ENCODE results near the gene PLXNA2. TPM values are rescaled to one million over a fixed set of nuclear protein-coding genes. Genes with fewer than 3 reads are reported as not detected.
A peak's percentile ranks its signal among the peaks of the same experiment; 100 is the strongest.

The PLXNA2 gene
- total RNA-seq, 1 donor from 2014 or later: 14.1 TPM

DNA sequence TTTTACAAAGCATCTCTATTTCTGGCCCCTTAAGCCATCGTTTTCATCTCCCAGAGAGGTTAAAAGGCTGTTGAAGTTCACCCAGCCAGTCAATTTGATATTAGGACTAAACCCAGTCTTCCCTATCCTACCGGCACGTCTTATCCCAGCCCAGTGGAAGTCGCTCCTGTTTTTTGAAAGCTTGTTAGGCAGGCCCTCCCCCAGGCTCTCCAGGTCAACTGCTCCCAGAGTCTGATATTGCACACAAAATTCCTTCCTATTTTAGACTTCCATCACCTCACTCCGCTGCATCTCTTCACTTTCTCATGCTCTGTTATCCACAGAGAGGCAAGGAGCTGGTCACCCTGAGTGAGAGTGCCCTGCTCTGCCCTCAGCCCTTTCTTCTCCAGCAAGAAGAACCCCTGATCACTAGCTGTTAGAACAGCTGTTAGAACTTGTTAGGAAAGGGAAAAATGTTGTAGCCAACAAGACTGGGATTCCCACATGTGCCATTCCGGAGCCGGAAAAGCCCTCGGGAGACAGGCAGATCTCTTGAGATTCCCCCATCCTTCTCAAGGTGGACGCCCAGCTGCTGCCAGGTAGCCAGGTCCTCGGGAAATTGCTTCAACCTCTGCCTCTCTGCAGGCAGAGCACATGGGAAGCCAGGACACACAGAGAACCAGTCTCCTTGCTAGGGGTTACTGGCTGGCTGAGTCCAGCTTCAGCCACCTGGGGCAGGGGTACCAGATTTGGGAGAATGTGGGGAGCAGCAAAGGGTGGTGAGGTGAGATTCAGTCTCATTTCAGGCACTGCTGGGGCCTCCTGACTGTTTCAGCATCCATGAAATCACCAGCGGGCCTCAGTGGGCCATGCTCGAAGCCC is 25.7 kb downstream of the PLXNA2 start:
- Histone ChIP-seq H3K4me3 (ENCODE audit: low read length in 3 of 3) (no peak overlapping the region), H3K9me3 (ENCODE audit: control insufficient read depth in 3 of 3, low read length in 3 of 3) (no peaks in the 10 kb centered on the region), H3K9ac (ENCODE audit: low read depth in 1 of 3, low read length in 3 of 3) (peak overlapping the region; percentile 28 to 74 (median 60)), H3K4me1 (ENCODE audit: control insufficient read depth in 3 of 3, insufficient read depth in 3 of 3, low read length in 3 of 3) (peaks cover 69 to 76% (median 71%) of the 10 kb centered on the region in 3 donors), H3K27ac (ENCODE audit: low read depth, low read length) (peak overlapping the region; percentile 82), H3K27me3 (ENCODE audit: control insufficient read depth in 3 of 3, insufficient read depth in 3 of 3, low read length in 3 of 3) (no peaks in the 10 kb centered on the region), H3K36me3 (ENCODE audit: control insufficient read depth in 3 of 3, insufficient read depth in 3 of 3, low read length in 3 of 3) (peaks cover 21 to 22% (median 22%) of the 10 kb centered on the region in 3 donors)

DNA sequence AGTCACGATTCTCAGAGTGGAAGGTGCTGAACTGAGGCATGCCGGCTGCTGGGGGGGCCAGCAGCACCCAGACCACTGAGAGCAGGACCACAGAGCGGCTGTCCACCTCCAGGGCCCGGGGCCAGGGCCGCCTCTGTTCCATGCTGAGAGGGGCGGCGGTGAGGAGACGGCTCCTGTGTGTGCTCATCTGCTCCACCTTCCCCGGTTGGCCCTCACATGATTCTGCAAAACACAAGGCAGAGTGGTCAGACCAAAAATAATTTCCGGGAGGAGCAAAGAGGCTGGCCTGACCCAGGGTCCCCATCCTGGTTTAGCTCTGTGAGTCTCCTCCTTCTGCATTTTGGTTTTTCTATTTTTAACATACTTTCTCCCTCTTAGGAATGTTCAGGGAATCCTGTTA is 26.4 kb downstream of the PLXNA2 start:
- peak overlapping the region; percentile 82 for H3K27ac ChIP-seq (ENCODE audit: low read depth, low read length)
- no peak overlapping the region for H3K9ac ChIP-seq (ENCODE audit: low read depth in 1 of 3, low read length in 3 of 3)
- peaks cover 21 to 22% (median 22%) of the 10 kb centered on the region in 3 donors for H3K36me3 ChIP-seq (ENCODE audit: control insufficient read depth in 3 of 3, insufficient read depth in 3 of 3, low read length in 3 of 3)
- no peaks in the 10 kb centered on the region for H3K9me3 ChIP-seq (ENCODE audit: control insufficient read depth in 3 of 3, low read length in 3 of 3)
- peaks cover 65 to 70% (median 69%) of the 10 kb centered on the region in 3 donors for H3K4me1 ChIP-seq (ENCODE audit: control insufficient read depth in 3 of 3, insufficient read depth in 3 of 3, low read length in 3 of 3)
- H3K4me3 ChIP-seq (ENCODE audit: low read length in 3 of 3): no peak overlapping the region
- no peaks in the 10 kb centered on the region for H3K27me3 ChIP-seq (ENCODE audit: control insufficient read depth in 3 of 3, insufficient read depth in 3 of 3, low read length in 3 of 3)

DNA sequence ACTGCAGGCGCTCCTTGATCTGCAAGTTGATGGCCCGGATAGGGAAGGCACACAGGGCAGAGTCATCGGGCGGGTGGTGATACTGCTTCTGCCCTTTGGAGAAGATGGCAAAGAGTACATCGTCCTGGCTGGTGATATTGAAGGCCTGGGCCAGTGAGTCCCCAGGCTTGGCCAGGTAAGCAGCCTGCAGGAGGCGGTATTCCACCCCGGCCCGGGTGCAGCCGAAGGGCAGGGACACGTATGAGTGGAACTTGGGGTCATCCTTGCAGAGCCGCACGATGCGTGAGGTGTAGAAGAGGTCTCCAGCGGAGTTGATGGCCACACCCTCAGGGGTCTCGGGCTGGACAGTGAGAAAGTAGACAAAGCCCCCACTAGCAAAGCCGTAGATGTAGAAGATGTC is 27.4 kb downstream of the PLXNA2 start:
- Histone ChIP-seq H3K36me3 (ENCODE audit: control insufficient read depth in 3 of 3, insufficient read depth in 3 of 3, low read length in 3 of 3) (peaks cover 21 to 22% (median 22%) of the 10 kb centered on the region in 3 donors), H3K4me1 (ENCODE audit: control insufficient read depth in 3 of 3, insufficient read depth in 3 of 3, low read length in 3 of 3) (peaks cover 62 to 65% (median 64%) of the 10 kb centered on the region in 3 donors), H3K9me3 (ENCODE audit: control insufficient read depth in 3 of 3, low read length in 3 of 3) (no peaks in the 10 kb centered on the region), H3K27me3 (ENCODE audit: control insufficient read depth in 3 of 3, insufficient read depth in 3 of 3, low read length in 3 of 3) (no peaks in the 10 kb centered on the region), H3K27ac (ENCODE audit: low read depth, low read length) (no peak overlapping the region), H3K4me3 (ENCODE audit: low read length in 3 of 3) (no peak overlapping the region), H3K9ac (ENCODE audit: low read depth in 1 of 3, low read length in 3 of 3) (no peak overlapping the region)

DNA sequence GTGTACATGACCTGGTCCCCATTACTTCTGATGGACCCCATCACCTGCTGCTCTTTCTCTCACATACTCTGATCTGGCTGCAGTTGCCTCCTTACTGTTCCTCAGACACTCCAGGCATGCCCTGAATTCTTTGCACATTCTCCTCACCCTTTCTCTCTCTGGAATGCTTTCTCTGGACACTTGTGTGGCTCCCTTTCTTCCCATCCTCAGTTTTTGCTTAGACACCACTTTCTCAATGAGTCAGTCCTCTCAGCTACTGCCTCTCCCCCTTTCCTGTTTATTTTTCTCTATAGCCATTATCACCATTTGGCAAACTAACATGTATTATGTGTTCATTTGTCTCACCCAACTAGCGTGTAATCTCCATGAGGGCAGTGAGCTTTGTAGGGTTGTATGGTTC is 28.1 kb downstream of the PLXNA2 start:
- Histone ChIP-seq H3K4me1 (ENCODE audit: control insufficient read depth in 3 of 3, insufficient read depth in 3 of 3, low read length in 3 of 3) (peaks cover 55 to 58% (median 58%) of the 10 kb centered on the region in 3 donors), H3K36me3 (ENCODE audit: control insufficient read depth in 3 of 3, insufficient read depth in 3 of 3, low read length in 3 of 3) (peaks cover 22 to 23% (median 22%) of the 10 kb centered on the region in 3 donors), H3K9ac (ENCODE audit: low read depth in 1 of 3, low read length in 3 of 3) (no peak overlapping the region)

DNA sequence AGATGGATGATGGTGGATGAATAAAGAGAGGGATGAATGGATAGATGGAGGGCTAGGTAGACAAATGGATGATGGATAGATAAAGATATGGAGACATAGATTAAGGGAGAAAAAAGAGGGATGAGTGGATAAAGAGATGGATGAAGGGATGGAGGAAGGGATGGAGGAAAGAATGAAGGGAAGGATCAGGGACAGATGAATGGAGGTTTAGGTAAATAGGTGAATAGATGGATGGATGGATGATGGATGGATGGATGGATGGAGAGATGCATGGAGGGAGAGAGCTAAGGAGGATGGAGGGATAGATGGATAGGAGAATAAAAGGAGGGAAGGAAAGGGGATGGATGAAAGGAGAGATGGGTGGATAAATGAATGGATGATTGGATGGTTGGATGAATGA is 28.8 kb downstream of the PLXNA2 start:
- H3K36me3 ChIP-seq (ENCODE audit: control insufficient read depth in 3 of 3, insufficient read depth in 3 of 3, low read length in 3 of 3): peaks cover 22 to 23% (median 22%) of the 10 kb centered on the region in 3 donors
- peaks cover 48 to 52% (median 51%) of the 10 kb centered on the region in 3 donors for H3K4me1 ChIP-seq (ENCODE audit: control insufficient read depth in 3 of 3, insufficient read depth in 3 of 3, low read length in 3 of 3)
- no peak overlapping the region for H3K27ac ChIP-seq (ENCODE audit: low read depth, low read length)
- H3K4me3 ChIP-seq (ENCODE audit: low read length in 3 of 3): no peak overlapping the region
- no peak overlapping the region for H3K9ac ChIP-seq (ENCODE audit: low read depth in 1 of 3, low read length in 3 of 3)
- no peaks in the 10 kb centered on the region for H3K9me3 ChIP-seq (ENCODE audit: control insufficient read depth in 3 of 3, low read length in 3 of 3)
- no peaks in the 10 kb centered on the region for H3K27me3 ChIP-seq (ENCODE audit: control insufficient read depth in 3 of 3, insufficient read depth in 3 of 3, low read length in 3 of 3)

More for the DNA sequence above, 28.1 kb downstream of the PLXNA2 start:
- Histone ChIP-seq H3K27me3 (ENCODE audit: control insufficient read depth in 3 of 3, insufficient read depth in 3 of 3, low read length in 3 of 3) (no peaks in the 10 kb centered on the region), H3K9me3 (ENCODE audit: control insufficient read depth in 3 of 3, low read length in 3 of 3) (no peaks in the 10 kb centered on the region), H3K27ac (ENCODE audit: low read depth, low read length) (no peak overlapping the region), H3K4me3 (ENCODE audit: low read length in 3 of 3) (no peak overlapping the region)

DNA sequence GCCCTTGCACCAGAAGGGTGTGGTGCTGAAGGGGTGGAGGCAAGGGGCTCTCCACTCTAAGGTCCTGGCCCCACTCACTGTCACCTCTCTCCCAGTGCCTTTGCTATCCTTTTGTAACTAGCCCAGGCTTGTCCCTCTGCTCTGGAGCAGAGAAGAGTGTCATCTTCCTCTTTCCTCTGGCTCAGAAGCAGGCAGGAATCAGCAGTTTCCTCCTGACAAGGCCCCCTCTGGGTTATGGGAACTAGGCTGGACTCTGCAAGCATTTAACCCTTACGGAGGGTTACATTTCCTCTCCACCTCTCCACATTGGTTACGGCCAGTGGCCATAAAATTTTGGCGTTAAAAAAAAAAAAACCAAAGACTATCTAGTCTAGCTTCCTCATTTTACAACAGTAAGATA is 30.4 kb downstream of the PLXNA2 start:
- Histone ChIP-seq H3K9ac (ENCODE audit: low read depth in 1 of 3, low read length in 3 of 3) (no peak overlapping the region), H3K27ac (ENCODE audit: low read depth, low read length) (peak overlapping the region; percentile 8)

DNA sequence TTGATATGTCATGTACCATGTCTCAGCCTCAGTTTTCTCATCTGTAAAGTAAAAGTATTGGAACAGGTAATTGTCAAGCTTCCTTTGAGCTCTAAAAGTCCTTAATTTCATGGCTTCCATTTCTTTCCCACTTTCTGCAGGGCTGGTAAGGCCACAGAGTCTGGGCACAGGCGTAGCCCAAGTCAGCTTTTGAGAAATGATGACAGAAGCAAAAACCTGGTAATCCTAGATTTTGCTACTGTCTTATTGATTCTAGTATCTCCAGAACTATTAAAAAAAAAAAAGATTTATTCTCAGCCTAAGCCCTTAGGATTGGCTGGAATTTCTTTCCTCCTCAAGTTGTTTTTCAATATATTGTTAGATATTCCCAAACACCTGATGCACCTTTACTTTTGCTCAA is 31.3 kb downstream of the PLXNA2 start:
- Histone ChIP-seq H3K4me1 (ENCODE audit: control insufficient read depth in 3 of 3, insufficient read depth in 3 of 3, low read length in 3 of 3) (peaks cover 28 to 33% (median 31%) of the 10 kb centered on the region in 3 donors), H3K9me3 (ENCODE audit: control insufficient read depth in 3 of 3, low read length in 3 of 3) (no peaks in the 10 kb centered on the region), H3K36me3 (ENCODE audit: control insufficient read depth in 3 of 3, insufficient read depth in 3 of 3, low read length in 3 of 3) (peaks cover 27 to 36% (median 35%) of the 10 kb centered on the region in 3 donors), H3K27me3 (ENCODE audit: control insufficient read depth in 3 of 3, insufficient read depth in 3 of 3, low read length in 3 of 3) (no peaks in the 10 kb centered on the region), H3K27ac (ENCODE audit: low read depth, low read length) (no peak overlapping the region), H3K9ac (ENCODE audit: low read depth in 1 of 3, low read length in 3 of 3) (no peak overlapping the region), H3K4me3 (ENCODE audit: low read length in 3 of 3) (no peak overlapping the region)

More for the DNA sequence above, 30.4 kb downstream of the PLXNA2 start:
- H3K4me3 ChIP-seq (ENCODE audit: low read length in 3 of 3): no peak overlapping the region
- H3K4me1 ChIP-seq (ENCODE audit: control insufficient read depth in 3 of 3, insufficient read depth in 3 of 3, low read length in 3 of 3): peaks cover 32 to 40% (median 36%) of the 10 kb centered on the region in 3 donors
- H3K36me3 ChIP-seq (ENCODE audit: control insufficient read depth in 3 of 3, insufficient read depth in 3 of 3, low read length in 3 of 3): peaks cover 27 to 33% (median 27%) of the 10 kb centered on the region in 3 donors
- H3K9me3 ChIP-seq (ENCODE audit: control insufficient read depth in 3 of 3, low read length in 3 of 3): no peaks in the 10 kb centered on the region
- H3K27me3 ChIP-seq (ENCODE audit: control insufficient read depth in 3 of 3, insufficient read depth in 3 of 3, low read length in 3 of 3): no peaks in the 10 kb centered on the region

DNA sequence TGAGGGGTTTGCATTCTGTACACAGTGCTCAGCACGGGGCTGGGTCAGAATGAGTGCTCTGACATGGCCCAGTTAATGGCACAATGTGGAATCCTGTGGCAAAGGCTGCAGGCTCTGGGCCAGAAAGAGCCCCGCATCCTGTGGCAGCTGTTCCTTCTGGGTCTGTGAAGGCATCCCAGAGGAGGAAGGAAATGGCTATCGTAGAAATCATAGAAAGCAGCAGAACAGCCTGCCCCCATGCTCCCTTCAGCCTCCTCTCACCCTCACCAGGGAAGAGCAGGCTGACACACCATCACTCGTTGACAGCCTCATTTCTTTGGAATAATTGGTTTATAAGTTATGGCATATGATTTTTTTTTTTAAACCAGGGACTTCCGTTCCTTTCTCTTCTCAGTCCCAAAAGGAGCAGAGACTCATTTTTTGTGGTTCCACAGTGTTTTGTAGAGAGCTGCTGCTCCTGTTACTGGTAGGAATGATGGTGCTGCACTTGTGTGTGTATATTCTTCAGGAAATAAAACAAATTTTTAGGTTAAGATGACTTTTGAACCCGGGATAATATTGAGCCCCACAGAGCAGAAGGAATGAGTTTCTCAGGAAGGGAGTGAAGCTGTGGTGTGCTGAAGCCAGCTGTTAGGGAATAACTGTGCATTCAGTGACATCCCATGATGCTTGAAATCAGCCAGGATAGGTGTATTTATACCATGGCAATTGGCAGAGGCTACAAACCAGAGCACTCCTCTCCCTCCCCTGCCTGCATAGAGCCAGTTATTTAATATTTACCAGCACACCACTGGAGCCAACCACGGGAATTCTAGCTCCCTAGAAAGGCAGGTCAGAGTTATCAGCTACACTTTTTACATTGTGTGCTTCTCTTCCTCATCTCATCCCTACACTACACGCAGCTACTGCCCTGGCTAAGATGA is 32.0 kb downstream of the PLXNA2 start:
- Histone ChIP-seq H3K9ac (ENCODE audit: low read depth in 1 of 3, low read length in 3 of 3) (peak overlapping the region in 1 of 3 donors; percentile 28), H3K36me3 (ENCODE audit: control insufficient read depth in 3 of 3, insufficient read depth in 3 of 3, low read length in 3 of 3) (peaks cover 25 to 36% (median 32%) of the 10 kb centered on the region in 3 donors), H3K4me3 (ENCODE audit: low read length in 3 of 3) (no peak overlapping the region), H3K4me1 (ENCODE audit: control insufficient read depth in 3 of 3, insufficient read depth in 3 of 3, low read length in 3 of 3) (peaks cover 24 to 28% (median 26%) of the 10 kb centered on the region in 3 donors), H3K27me3 (ENCODE audit: control insufficient read depth in 3 of 3, insufficient read depth in 3 of 3, low read length in 3 of 3) (no peaks in the 10 kb centered on the region), H3K27ac (ENCODE audit: low read depth, low read length) (no peak overlapping the region), H3K9me3 (ENCODE audit: control insufficient read depth in 3 of 3, low read length in 3 of 3) (no peaks in the 10 kb centered on the region)

DNA sequence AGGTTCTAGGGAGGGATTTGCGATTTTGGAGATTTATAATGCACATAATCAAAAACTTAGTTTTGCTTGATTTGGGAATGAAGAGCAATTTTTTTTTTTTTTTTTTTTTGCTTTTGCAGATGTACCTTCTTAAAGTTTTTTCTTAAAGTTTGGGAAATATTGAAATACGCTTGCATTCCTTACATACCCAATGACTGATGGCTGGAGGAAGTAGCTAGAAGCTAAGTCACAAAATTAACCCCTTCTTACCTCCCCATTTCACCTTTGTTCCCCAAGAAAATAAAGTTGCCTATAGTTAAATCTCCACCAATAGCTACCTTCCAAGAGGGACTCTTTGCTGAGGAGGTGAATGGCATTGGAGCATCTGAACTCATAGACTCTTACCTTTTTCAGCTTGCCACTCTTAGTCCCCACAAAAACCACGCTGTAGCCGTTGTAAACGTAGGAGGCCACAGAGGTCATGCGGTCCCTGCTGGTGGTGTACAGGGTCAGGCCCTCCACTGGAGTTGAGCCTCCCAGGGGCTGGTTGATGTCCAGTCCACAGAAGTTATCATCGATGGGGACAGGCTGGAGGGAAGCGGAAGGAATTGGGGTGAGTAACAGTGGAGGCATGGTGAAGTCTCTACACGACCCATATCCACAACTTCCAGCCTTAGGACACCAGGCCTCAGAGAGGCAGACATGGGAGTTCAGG is 34.1 kb downstream of the PLXNA2 start:
- no peaks in the 10 kb centered on the region for H3K9me3 ChIP-seq (ENCODE audit: control insufficient read depth in 3 of 3, low read length in 3 of 3)
- H3K9ac ChIP-seq (ENCODE audit: low read depth in 1 of 3, low read length in 3 of 3): no peak overlapping the region
- H3K27ac ChIP-seq (ENCODE audit: low read depth, low read length): no peak overlapping the region
- H3K27me3 ChIP-seq (ENCODE audit: control insufficient read depth in 3 of 3, insufficient read depth in 3 of 3, low read length in 3 of 3): no peaks in the 10 kb centered on the region
- H3K4me1 ChIP-seq (ENCODE audit: control insufficient read depth in 3 of 3, insufficient read depth in 3 of 3, low read length in 3 of 3): peaks cover 25 to 32% (median 26%) of the 10 kb centered on the region in 3 donors
- no peak overlapping the region for H3K4me3 ChIP-seq (ENCODE audit: low read length in 3 of 3)
- H3K36me3 ChIP-seq (ENCODE audit: control insufficient read depth in 3 of 3, insufficient read depth in 3 of 3, low read length in 3 of 3): peaks cover 8 to 25% (median 18%) of the 10 kb centered on the region in 3 donors

Data from skeletal muscle tissue (tissue), 4 donors.